Stimulated activated CD8-positive, alpha-beta memory T cell treated with anti-CD3 and anti-CD28 coated beads, Interleukin-4, amount 100 ng/mL, for 4 hours (primary cell): Measurements from ENCODE around the gene WDR64.
"Not testable (repeated sequence)": the region's sequence is repeated elsewhere in the genome, so short reads cannot be mapped to it uniquely, and the experiment has no call there.

ENCODE experiments used
- DNase-seq, 2 donors: peaks; one replicate each; pipeline ENCODE4 v3.0.0-alpha.2; 2020; ENCODE audit warnings: low read depth in 2 of 2, low spot score in 1 of 2

The WDR64 gene

GRCh38 chr1:241654641-241655040 is 2.6 kb downstream of the WDR64 start:
- no peak for DNase-seq

- no peak for DNase-seq
These were observed 6.2 kb downstream of the WDR64 start for GRCh38 chr1:241658081-241658793.

- DNase-seq, result not testable (repeated sequence)
These were observed 6.9 kb downstream of the WDR64 start for GRCh38 chr1:241659016-241659415.

- DNase-seq, result no peak
These were observed 8.4 kb downstream of the WDR64 start for GRCh38 chr1:241660424-241660972.

- DNase-seq, result no peak
These were observed 14.3 kb downstream of the WDR64 start for GRCh38 chr1:241666419-241666818.

- DNase-seq, result no peak
These were observed 20.2 kb downstream of the WDR64 start for GRCh38 chr1:241672301-241672700.

- DNase-seq, result no peak
These were observed 22.8 kb downstream of the WDR64 start for GRCh38 chr1:241674805-241675384.

GRCh38 chr1:241675983-241676382 is 23.9 kb downstream of the WDR64 start:
- no peak for DNase-seq

GRCh38 chr1:241677201-241677600 is 25.1 kb downstream of the WDR64 start:
- DNase-seq, result no peak

- DNase-seq, result no peak
These were observed 26.5 kb downstream of the WDR64 start for GRCh38 chr1:241678536-241678935.

GRCh38 chr1:241679404-241679803 is 27.3 kb downstream of the WDR64 start:
- no peak for DNase-seq

GRCh38 chr1:241679961-241680360 is 27.9 kb downstream of the WDR64 start:
- no peak for DNase-seq

- not testable (repeated sequence) for DNase-seq
These were observed 29.9 kb downstream of the WDR64 start for GRCh38 chr1:241681861-241682448.

- no peak for DNase-seq
These were observed 30.8 kb downstream of the WDR64 start for GRCh38 chr1:241682921-241683320.

GRCh38 chr1:241684108-241684507 is 32.0 kb downstream of the WDR64 start:
- DNase-seq, result no peak

- no peak for DNase-seq
These were observed 36.9 kb downstream of the WDR64 start for GRCh38 chr1:241688940-241689368.

- no peak for DNase-seq
These were observed 43.4 kb downstream of the WDR64 start for GRCh38 chr1:241695246-241696171.

GRCh38 chr1:241696172-241696814 is 44.2 kb downstream of the WDR64 start:
- DNase-seq, result no peak

- DNase-seq, result no peak
These were observed 44.9 kb downstream of the WDR64 start for GRCh38 chr1:241696815-241697639.

GRCh38 chr1:241697640-241698018 is 45.5 kb downstream of the WDR64 start:
- no peak for DNase-seq
